T-cell (primary cell): ENCODE data around the gene BNIP2. TPM values are rescaled to one million over a fixed set of nuclear protein-coding genes. Genes with fewer than 3 reads are reported as not detected.
"Not testable (repeated sequence)": the region's sequence is repeated elsewhere in the genome, so short reads cannot be mapped to it uniquely, and the experiment has no call there.

Experiments used
- ATAC-seq, 4 experiments: fragments of 200-7000 bp in 3 of 4; fragments of 150-1000 bp in 1 of 4; cut with Tn5 transposase; replicated peaks in 1 of 4; 1 replicate in 3 of 4; 2 replicates in 1 of 4; pipeline ENCODE4 v1.10.0; 2021; ENCODE audit warnings: moderate library complexity in 3 of 4, mild to moderate bottlenecking in 2 of 4, moderate number of reproducible peaks in 1 of 4
- CTCF ChIA-PET, 2 donors: fragments of 300-600 bp; sonication (Branson Sonifier 250); formaldehyde crosslinking; loops; one replicate each; lab custom pipeline; 2022; ENCODE audit warnings: antibody characterized with exemption in 2 of 2; lab: Charles Lee
- POLR2A ChIA-PET, 2 donors: fragments of 300-600 bp; sonication (Branson Sonifier 250); formaldehyde crosslinking; loops; one replicate each; lab custom pipeline; 2022; ENCODE audit warnings: antibody characterized with exemption in 2 of 2; lab: Charles Lee
- DNase-seq, 35 experiments: peaks; one replicate each; pipeline versions ENCODE4 v3.0.0 to v3.0.0-alpha.2; 2013 to 2023
- H3K27ac ChIP-seq: one replicate; pipeline ENCODE4 v1.5.1; 2013; ENCODE audit warnings: low read length
- H3K27me3 ChIP-seq, 2 experiments: replicated peaks in 1 of 2; 1 replicate in 1 of 2; 2 replicates in 1 of 2; pipeline versions ENCODE4 v1.6.1 to v1.7.0; 2013; ENCODE audit warnings: low read length in 1 of 2, mixed read lengths in 1 of 2; ENCODE audit not compliant: control insufficient read depth in 2 of 2, insufficient read depth in 2 of 2; ENCODE audit errors: extremely low read depth in 1 of 2
- H3K36me3 ChIP-seq, 2 donors: 1 replicate in 1 of 2; 2 replicates in 1 of 2; pipeline versions ENCODE4 v1.6.1 to v1.7.0; 2013; ENCODE audit warnings: low read length in 1 of 2; ENCODE audit not compliant: control insufficient read depth in 2 of 2, insufficient read depth in 1 of 2; ENCODE audit errors: extremely low read depth in 1 of 2
- H3K4me1 ChIP-seq, 2 experiments: 1 replicate in 1 of 2; 2 replicates in 1 of 2; pipeline versions ENCODE4 v1.6.1 to v1.7.0; 2013; ENCODE audit warnings: low read length in 2 of 2, mixed read lengths in 1 of 2; ENCODE audit not compliant: insufficient read depth in 2 of 2, control insufficient read depth in 1 of 2; ENCODE audit errors: extremely low read depth in 1 of 2
- H3K4me3 ChIP-seq, 2 donors: 1 replicate in 1 of 2; 2 replicates in 1 of 2; pipeline versions ENCODE4 v1.5.1 to v1.7.0; 2013; ENCODE audit warnings: mild to moderate bottlenecking in 2 of 2, low read length in 1 of 2, moderate library complexity in 1 of 2; ENCODE audit not compliant: control insufficient read depth in 1 of 2; ENCODE audit errors: extremely low read depth in 1 of 2
- H3K9me3 ChIP-seq: 2 replicates; pipeline ENCODE4 v1.7.0; 2013
- H3K27ac Mint-ChIP-seq, 2 donors: one replicate each; pipeline ENCODE4 v1.8.0; 2020 to 2021; ENCODE audit warnings: mild to moderate bottlenecking in 2 of 2, mixed read lengths in 2 of 2
- H3K27me3 Mint-ChIP-seq, 2 donors: one replicate each; pipeline ENCODE4 v1.8.0; 2021 to 2022; ENCODE audit warnings: mixed read lengths in 2 of 2
- H3K36me3 Mint-ChIP-seq: one replicate; pipeline ENCODE4 v1.8.0; 2021; ENCODE audit warnings: mixed read lengths
- H3K4me1 Mint-ChIP-seq, 3 donors: one replicate each; pipeline ENCODE4 v1.8.0; 2020 to 2022; ENCODE audit warnings: mixed read lengths in 3 of 3, mild to moderate bottlenecking in 1 of 3
- H3K4me3 Mint-ChIP-seq, 3 donors: one replicate each; pipeline ENCODE4 v1.8.0; 2020 to 2022; ENCODE audit warnings: mild to moderate bottlenecking in 3 of 3, mixed read lengths in 3 of 3, moderate library complexity in 3 of 3
- H3K9me3 Mint-ChIP-seq, 3 donors: one replicate each; pipeline ENCODE4 v1.8.0; 2020 to 2022; ENCODE audit warnings: mixed read lengths in 3 of 3
- WGBS: methylation state at CpG from one replicate; pipeline ENCODE4 v1.1.5; 2013; ENCODE audit warnings: missing lambda C conversion rate; ENCODE audit not compliant: insufficient coverage; 5-methylcytosine and 5-hydroxymethylcytosine counted together
- total RNA-seq, 35 experiments: library from RNA in 6 of 35; stranded (reverse) in 6 of 35; fragments of 120-200 nt in 1 of 35; gene quantifications; one replicate each; pipeline versions ENCODE4 v1.2.1 to v1.2.4 and lab custom pipeline; 2013 to 2026

BNIP2 gene
- total RNA-seq, 5 donors from 2014 or later (not counting 1 experiment from before 2014, with no cell fraction given), result 71.5 to 96.5 (median 79.5) TPM

DNA sequence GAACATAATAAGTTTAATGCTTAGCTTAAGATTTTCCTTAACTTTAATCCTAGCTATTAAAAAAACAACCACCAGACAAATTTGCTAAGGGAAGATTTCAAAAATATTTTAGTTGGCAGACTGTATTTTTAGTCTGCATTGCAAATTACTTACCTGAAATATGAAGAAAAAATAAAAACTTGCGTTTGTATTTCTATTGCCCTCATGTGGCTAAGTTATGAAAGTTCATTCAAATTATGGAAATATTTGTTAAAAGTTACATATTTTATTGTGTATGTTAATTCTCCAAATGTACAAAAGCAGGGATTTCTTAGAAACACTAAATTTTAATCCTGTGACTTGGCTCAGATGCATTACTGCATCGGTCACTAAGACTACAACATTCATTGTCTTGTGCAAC, 46.8 kb downstream of the BNIP2 start:
- WGBS, result no CpG with 5 or more reads among the region's 2 CpGs
- ChIA-PET CTCF (interaction anchor here in 1 of 2 donors (0.9 kb wide), 1 partner anchor 10 kb away, joined by 3 read pairs; no protein-coding TSS in a partner anchor), POLR2A (interaction anchor here in 1 of 2 donors (0.7 kb wide), 1 partner anchor 1199 kb away, joined by 3 read pairs; no protein-coding TSS in a partner anchor)
- ATAC-seq, result no peak
- Mint-ChIP-seq H3K9me3 (no peaks in the 10 kb centered on the region), H3K4me1 (no peaks in the 10 kb centered on the region), H3K27ac (no peak overlapping the region), H3K27me3 (no peaks in the 10 kb centered on the region), H3K36me3 (peaks cover 31% of the 10 kb centered on the region), H3K4me3 (no peak overlapping the region)
- no peak for DNase-seq
- H3K36me3 ChIP-seq, result peaks cover 0 to 44% of the 10 kb centered on the region in 2 donors
- no peaks in the 10 kb centered on the region for H3K27me3 ChIP-seq
- H3K27ac ChIP-seq, result no peak overlapping the region
- no peaks in the 10 kb centered on the region for H3K9me3 ChIP-seq
- H3K4me3 ChIP-seq, result no peak overlapping the region
- H3K4me1 ChIP-seq, result no peaks in the 10 kb centered on the region

DNA sequence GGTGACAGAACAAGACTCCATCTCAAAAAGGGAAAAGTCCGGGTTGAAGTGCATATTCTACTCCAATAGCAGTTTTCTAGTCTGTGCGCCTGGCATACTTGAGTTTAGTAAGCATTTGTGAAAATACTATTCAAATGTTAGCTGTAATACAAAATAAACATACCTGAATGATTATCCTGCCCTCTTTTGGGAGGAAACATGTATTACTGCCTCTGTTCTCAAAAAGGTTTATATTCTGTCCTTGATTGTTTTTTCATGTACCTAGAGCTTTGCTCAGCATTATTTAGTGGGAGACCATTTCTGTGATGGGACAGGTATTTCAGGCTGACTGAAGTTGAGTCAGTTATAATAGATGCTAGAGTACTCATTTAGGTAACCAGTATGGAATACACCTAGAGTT, 51.6 kb downstream of the BNIP2 start:
- DNase-seq, H3K27me3 ChIP-seq, H3K27me3 Mint-ChIP-seq, H3K9me3 Mint-ChIP-seq, H3K4me3 ChIP-seq, H3K4me1 Mint-ChIP-seq, H3K4me1 ChIP-seq, H3K9me3 ChIP-seq, H3K27ac ChIP-seq, H3K27ac Mint-ChIP-seq, H3K4me3 Mint-ChIP-seq, ATAC-seq: not testable (repeated sequence)
- CTCF ChIA-PET, result interaction anchor here in 1 of 2 donors (0.6 kb wide), 1 partner anchor 346 kb away, joined by 4 read pairs; no protein-coding TSS in a partner anchor
- WGBS, result no CpG with 5 or more reads among the region's 2 CpGs
- H3K36me3 ChIP-seq, result peaks cover 8 to 22% of the 10 kb centered on the region in 2 donors
- H3K36me3 Mint-ChIP-seq, result peaks cover 33% of the 10 kb centered on the region
- POLR2A ChIA-PET, result interaction anchor here in 1 of 2 donors (0.6 kb wide), 1 partner anchor 867 kb away, joined by 4 read pairs; no protein-coding TSS in a partner anchor

DNA sequence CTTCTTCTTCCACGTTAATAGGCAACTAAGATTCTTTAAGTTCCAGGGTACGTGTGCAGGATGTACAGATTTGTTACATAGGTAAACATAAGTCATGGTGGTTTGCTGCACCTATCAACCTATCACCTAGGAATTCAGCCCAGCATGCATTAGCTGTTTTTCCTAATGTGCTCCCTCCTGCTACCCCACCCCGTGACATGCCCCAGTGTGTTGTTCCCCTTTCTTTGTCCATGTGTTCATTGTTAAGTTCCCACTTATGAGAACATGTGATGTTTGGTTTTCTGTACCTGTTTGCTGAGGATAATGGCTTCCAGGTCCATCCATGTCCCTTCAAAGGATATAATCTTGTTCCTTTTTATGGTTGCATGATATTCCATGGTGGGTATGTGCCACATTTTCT, 52.9 kb downstream of the BNIP2 start:
- H3K27me3 Mint-ChIP-seq, result no peaks in the 10 kb centered on the region
- ATAC-seq (no peak), DNase-seq (no peak)
- H3K27ac ChIP-seq, result no peak overlapping the region
- CTCF ChIA-PET, result no interaction called here
- H3K4me1 Mint-ChIP-seq, result no peaks in the 10 kb centered on the region
- peaks cover 33% of the 10 kb centered on the region for H3K36me3 Mint-ChIP-seq
- H3K4me3 Mint-ChIP-seq, result no peak overlapping the region
- no peaks in the 10 kb centered on the region for H3K9me3 Mint-ChIP-seq
- no peaks in the 10 kb centered on the region for H3K9me3 ChIP-seq
- POLR2A ChIA-PET, result no interaction called here
- WGBS, result no CpG with 5 or more reads among the region's 3 CpGs
- no peak overlapping the region for H3K4me3 ChIP-seq
- peaks cover 8 to 14% of the 10 kb centered on the region in 2 donors for H3K36me3 ChIP-seq
- peaks cover 0 to 3% of the 10 kb centered on the region in 2 experiments for H3K27me3 ChIP-seq
- no peak overlapping the region for H3K27ac Mint-ChIP-seq
- no peaks in the 10 kb centered on the region for H3K4me1 ChIP-seq

DNA sequence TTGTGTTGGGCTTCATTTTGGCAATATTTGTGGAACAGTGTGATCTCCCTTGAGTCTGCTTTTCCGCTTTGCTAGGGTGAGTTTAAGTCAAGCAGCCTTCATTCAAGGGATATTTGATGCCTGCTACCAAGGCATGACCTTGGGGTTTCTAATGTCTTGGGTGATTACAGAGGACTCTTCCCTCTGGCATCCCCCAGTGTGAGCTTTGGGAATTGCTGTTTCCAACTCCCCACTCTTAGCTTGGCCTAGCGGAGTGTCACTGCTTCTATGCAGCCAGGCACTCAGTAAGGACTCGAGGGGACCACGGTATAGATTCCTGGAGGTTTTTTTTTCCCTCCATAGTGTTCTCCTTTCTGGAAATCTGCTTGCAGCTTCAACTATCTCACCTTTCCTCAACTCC, 56.4 kb downstream of the BNIP2 start:
- no peaks in the 10 kb centered on the region for H3K4me1 ChIP-seq
- DNase-seq (no peak), ATAC-seq (no peak)
- Mint-ChIP-seq H3K9me3 (no peaks in the 10 kb centered on the region), H3K4me3 (no peak overlapping the region), H3K27me3 (no peaks in the 10 kb centered on the region), H3K27ac (no peak overlapping the region), H3K4me1 (no peaks in the 10 kb centered on the region), H3K36me3 (peaks cover 19% of the 10 kb centered on the region)
- no peak overlapping the region for H3K4me3 ChIP-seq
- H3K27ac ChIP-seq, result no peak overlapping the region
- 92% methylated on average over 4 of the region's 4 CpGs for WGBS
- ChIA-PET POLR2A (no interaction called here), CTCF (no interaction called here)
- no peaks in the 10 kb centered on the region for H3K9me3 ChIP-seq
- peaks cover 0 to 11% of the 10 kb centered on the region in 2 experiments for H3K27me3 ChIP-seq
- H3K36me3 ChIP-seq, result peaks cover 0 to 8% of the 10 kb centered on the region in 2 donors

DNA sequence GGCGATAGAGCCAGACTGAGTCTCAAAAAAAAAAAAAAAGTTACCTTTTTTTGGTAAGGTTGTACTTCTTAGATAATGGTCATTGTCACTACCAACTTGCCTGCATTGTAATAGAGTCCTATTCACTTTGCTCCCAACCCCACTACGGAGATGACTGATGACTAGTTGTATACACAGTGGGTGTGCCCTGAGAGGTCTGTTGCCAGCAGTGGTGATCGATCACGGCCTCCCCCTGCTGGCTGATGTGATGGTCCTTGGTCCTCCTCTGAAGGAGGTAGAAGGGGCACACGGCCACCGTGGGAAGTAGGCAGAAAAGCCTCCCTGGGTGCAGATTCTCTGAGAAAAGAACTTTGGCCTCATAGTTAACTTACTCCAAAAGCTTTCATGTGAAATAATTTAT, 66.8 kb downstream of the BNIP2 start:
- 0% methylated on average over 2 of the region's 6 CpGs for WGBS
- Histone ChIP-seq H3K4me3 (no peak overlapping the region), H3K36me3 (no peaks in the 10 kb centered on the region), H3K27me3 (peaks cover 0 to 19% of the 10 kb centered on the region in 2 experiments), H3K9me3 (no peaks in the 10 kb centered on the region), H3K4me1 (no peaks in the 10 kb centered on the region), H3K27ac (no peak overlapping the region)
- H3K27me3 Mint-ChIP-seq, result peaks cover 4 to 17% of the 10 kb centered on the region in 2 donors
- no peaks in the 10 kb centered on the region for H3K9me3 Mint-ChIP-seq
- no peak overlapping the region for H3K4me3 Mint-ChIP-seq
- peak in 1 of 4 experiments; percentile 43 for ATAC-seq
- POLR2A ChIA-PET, result interaction anchor here in 1 of 2 donors (0.7 kb wide), 1 partner anchor 8 kb away, joined by 3 read pairs; no protein-coding TSS in a partner anchor
- DNase-seq, result peak in 7 of 35 experiments; percentile 3 to 20 (median 6)
- no peak overlapping the region for H3K27ac Mint-ChIP-seq
- CTCF ChIA-PET, result no interaction called here
- no peaks in the 10 kb centered on the region for H3K36me3 Mint-ChIP-seq
- H3K4me1 Mint-ChIP-seq, result no peaks in the 10 kb centered on the region

DNA sequence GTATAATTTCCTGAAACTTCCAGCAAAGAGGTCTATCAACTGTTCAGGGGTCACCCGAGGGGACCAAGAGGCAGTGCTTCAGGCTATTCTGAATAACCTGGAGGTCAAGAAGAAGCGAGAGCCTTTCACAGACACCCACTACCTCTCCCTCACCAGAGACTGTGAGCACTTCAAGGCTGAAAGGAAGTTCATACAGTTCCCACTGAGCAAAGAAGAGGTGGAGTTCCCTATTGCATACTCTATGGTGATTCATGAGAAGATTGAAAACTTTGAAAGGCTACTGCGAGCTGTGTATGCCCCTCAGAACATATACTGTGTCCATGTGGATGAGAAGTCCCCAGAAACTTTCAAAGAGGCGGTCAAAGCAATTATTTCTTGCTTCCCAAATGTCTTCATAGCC, 70.7 kb downstream of the BNIP2 start:
- H3K36me3 ChIP-seq, result no peaks in the 10 kb centered on the region
- H3K4me1 ChIP-seq, result no peaks in the 10 kb centered on the region
- no peak overlapping the region for H3K27ac ChIP-seq
- Mint-ChIP-seq H3K27ac (no peak overlapping the region), H3K4me1 (peaks cover 4 to 10% (median 5%) of the 10 kb centered on the region in 3 donors), H3K36me3 (no peaks in the 10 kb centered on the region), H3K4me3 (no peak overlapping the region), H3K9me3 (peaks cover 0 to 4% (median 0%) of the 10 kb centered on the region in 3 donors), H3K27me3 (peaks cover 10 to 28% of the 10 kb centered on the region in 2 donors)
- H3K27me3 ChIP-seq, result peaks cover 0 to 27% of the 10 kb centered on the region in 2 experiments
- WGBS, result 74% methylated on average over 2 of the region's 4 CpGs
- ATAC-seq, result no peak
- no peak for DNase-seq
- no peak overlapping the region for H3K4me3 ChIP-seq
- CTCF ChIA-PET, result no interaction called here
- no peaks in the 10 kb centered on the region for H3K9me3 ChIP-seq
- POLR2A ChIA-PET, result no interaction called here
